ENCODE measurements around the gene PNLDC1. TPM values are rescaled to one million over a fixed set of nuclear protein-coding genes. Genes with fewer than 3 reads are reported as not detected.
A peak's percentile ranks its signal among the peaks of the same experiment; 100 is the strongest.

The PNLDC1 gene
- total and polyA plus RNA-seq, 2 experiments from 2014 or later, result not detected

- no peaks in the 10 kb centered on the region for H3K27me3 ChIP-seq (ENCODE audit: insufficient read depth)
- H3K4me1 ChIP-seq (ENCODE audit: insufficient read depth), result peaks cover 37% of the 10 kb centered on the region
- peak overlapping the region; percentile 93; the same call in 1 of the 2 replicates for H2AFZ ChIP-seq
- Mint-ChIP-seq H3K9me3 (peaks cover 8% of the 10 kb centered on the region; the same call in 1 of the 3 replicates), H3K27me3 (ENCODE audit: insufficient read depth, low read depth, poor library complexity) (peaks cover 16% of the 10 kb centered on the region), H3K36me3 (ENCODE audit: low read depth) (peaks cover 8% of the 10 kb centered on the region; the same call in 2 of the 3 replicates), H3K4me3 (peak overlapping the region; percentile 10; the same call in 1 of the 3 replicates), H3K4me1 (peaks cover 54% of the 10 kb centered on the region), H3K27ac (peak overlapping the region; percentile 82)
- H3K36me3 ChIP-seq (ENCODE audit: insufficient read depth), result no peaks in the 10 kb centered on the region
- TF ChIP-seq CTCF (conservative IDR thresholded peaks at IDR 0.05; ENCODE audit: low read depth in 2 of 2) (no peak), REST (IDR thresholded peaks at IDR 0.05; ENCODE audit: unreplicated experiment) (no peak), EZH2 (IDR thresholded peaks at IDR 0.05; ENCODE audit: low read depth, unreplicated experiment) (no peak), POLR2AphosphoS5 (IDR thresholded peaks at IDR 0.05; ENCODE audit: low read depth) (no peak), STAT1 (IDR thresholded peaks at IDR 0.05; ENCODE audit: unreplicated experiment) (no peak), CREB1 (CRISPR knock-in tag; IDR thresholded peaks at IDR 0.05; ENCODE audit: low read depth) (no peak), NANOG (IDR thresholded peaks at IDR 0.05; ENCODE audit: borderline replicate concordance) (no peak), ZNF114 (CRISPR knock-in tag; IDR thresholded peaks at IDR 0.05) (no peak)
- H3K4me3 ChIP-seq, result no peak overlapping the region
- DNase-seq (ENCODE audit: low spot score) (no peak), ATAC-seq (no peak)
- no peaks in the 10 kb centered on the region for H3F3A ChIP-seq (replicated peaks; ENCODE audit: low read depth)
- no peaks in the 10 kb centered on the region for H4K20me1 ChIP-seq (replicated peaks; ENCODE audit: insufficient read depth)
- H3K4me2 ChIP-seq, result peak overlapping the region; percentile 65; the same call in 1 of the 2 replicates
- H3K79me2 ChIP-seq (replicated peaks; ENCODE audit: insufficient read depth), result no peaks in the 10 kb centered on the region
- peak overlapping the region; percentile 63; the same call in 1 of the 2 replicates for H3K27ac ChIP-seq (ENCODE audit: low read depth)
- H3K9me2 ChIP-seq (ENCODE audit: insufficient read depth), result no peaks in the 10 kb centered on the region
These were observed 31.2 kb downstream of the PNLDC1 start for GRCh38 chr6:159831373-159831679.

- H4K20me1 ChIP-seq (replicated peaks; ENCODE audit: insufficient read depth), result no peaks in the 10 kb centered on the region
- Mint-ChIP-seq H3K27ac (no peak overlapping the region), H3K9me3 (peaks cover 8% of the 10 kb centered on the region; the same call in 1 of the 3 replicates), H3K4me1 (peaks cover 66% of the 10 kb centered on the region), H3K36me3 (ENCODE audit: low read depth) (peaks cover 8% of the 10 kb centered on the region; the same call in 2 of the 3 replicates), H3K27me3 (ENCODE audit: insufficient read depth, low read depth, poor library complexity) (peaks cover 14% of the 10 kb centered on the region), H3K4me3 (no peak overlapping the region)
- DNase-seq (ENCODE audit: low spot score) (no peak), ATAC-seq (no peak)
- TF ChIP-seq ZNF331 (CRISPR knock-in tag; IDR thresholded peaks at IDR 0.05; ENCODE audit: low read depth) (no peak), ZNF114 (CRISPR knock-in tag; IDR thresholded peaks at IDR 0.05) (no peak), STAT1 (IDR thresholded peaks at IDR 0.05; ENCODE audit: unreplicated experiment) (no peak)
- no peaks in the 10 kb centered on the region for H3K27me3 ChIP-seq (ENCODE audit: insufficient read depth)
- no peaks in the 10 kb centered on the region for H3K79me2 ChIP-seq (replicated peaks; ENCODE audit: insufficient read depth)
- H3K4me2 ChIP-seq, result no peak overlapping the region
- no peak overlapping the region for H3K4me3 ChIP-seq
- H3K9me2 ChIP-seq (ENCODE audit: insufficient read depth), result no peaks in the 10 kb centered on the region
- H3F3A ChIP-seq (replicated peaks; ENCODE audit: low read depth), result no peaks in the 10 kb centered on the region
- H3K27ac ChIP-seq (ENCODE audit: low read depth), result no peak overlapping the region
- H2AFZ ChIP-seq, result no peak overlapping the region
- peaks cover 39% of the 10 kb centered on the region for H3K4me1 ChIP-seq (ENCODE audit: insufficient read depth)
- no peaks in the 10 kb centered on the region for H3K36me3 ChIP-seq (ENCODE audit: insufficient read depth)
These were observed 32.9 kb downstream of the PNLDC1 start for GRCh38 chr6:159832946-159833345.

Measured in GM23338 (cell line).